NCI-H82 (cell line): ENCODE results near the gene NELL1.

Experiments used
- DNase-seq: peaks from one replicate; lab custom pipeline; 2025; lab: John Stamatoyannopoulos, UW

The NELL1 gene

GRCh38 chr11:21421711-21422329 lies 752.4 kb downstream of the NELL1 start:
- DNase-seq, result no peak

- DNase-seq, result no peak
Measured at GRCh38 chr11:21426931-21427330, 757.5 kb downstream of the NELL1 start.

- DNase-seq, result no peak
Measured at GRCh38 chr11:21427726-21428125, 758.3 kb downstream of the NELL1 start.

- DNase-seq, result peak; percentile 9
Measured at GRCh38 chr11:21428796-21429195, 759.4 kb downstream of the NELL1 start.

- DNase-seq, result no peak
Measured at GRCh38 chr11:21429401-21429800, 760.0 kb downstream of the NELL1 start.

- DNase-seq, result no peak
Measured at GRCh38 chr11:21430537-21430936, 761.2 kb downstream of the NELL1 start.

GRCh38 chr11:21446939-21447590 lies 777.7 kb downstream of the NELL1 start:
- DNase-seq, result no peak

- DNase-seq, result no peak
Measured at GRCh38 chr11:21447871-21448270, 778.5 kb downstream of the NELL1 start.

- no peak for DNase-seq
Measured at GRCh38 chr11:21456186-21456585, 786.8 kb downstream of the NELL1 start.

GRCh38 chr11:21460082-21460481 lies 790.7 kb downstream of the NELL1 start:
- DNase-seq, result no peak

GRCh38 chr11:21461701-21462100 lies 792.3 kb downstream of the NELL1 start:
- DNase-seq, result no peak

- DNase-seq, result no peak
Measured at GRCh38 chr11:21464601-21465193, 795.3 kb downstream of the NELL1 start.

GRCh38 chr11:21465203-21465602 lies 795.8 kb downstream of the NELL1 start:
- no peak for DNase-seq

- no peak for DNase-seq
Measured at GRCh38 chr11:21465920-21466319, 796.5 kb downstream of the NELL1 start.

GRCh38 chr11:21470521-21470920 lies 801.1 kb downstream of the NELL1 start:
- no peak for DNase-seq

GRCh38 chr11:21472261-21472660 lies 802.9 kb downstream of the NELL1 start:
- no peak for DNase-seq

- DNase-seq, result no peak
Measured at GRCh38 chr11:21474529-21474928, 805.1 kb downstream of the NELL1 start.

GRCh38 chr11:21475276-21475675 lies 805.9 kb downstream of the NELL1 start:
- peak; percentile 9 for DNase-seq

GRCh38 chr11:21476588-21476987 lies 807.2 kb downstream of the NELL1 start:
- DNase-seq, result no peak

GRCh38 chr11:21480240-21480639 lies 810.9 kb downstream of the NELL1 start:
- DNase-seq, result no peak

GRCh38 chr11:21481255-21481654 lies 811.9 kb downstream of the NELL1 start:
- no peak for DNase-seq

- no peak for DNase-seq
Measured at GRCh38 chr11:21484039-21484438, 814.7 kb downstream of the NELL1 start.

- no peak for DNase-seq
Measured at GRCh38 chr11:21485006-21485405, 815.6 kb downstream of the NELL1 start.

- DNase-seq, result no peak
Measured at GRCh38 chr11:21485426-21485825, 816.0 kb downstream of the NELL1 start.
